Muscle of arm (tissue), 12 donors: ENCODE data around the gene SERPINB6. TPM values are rescaled to one million over a fixed set of nuclear protein-coding genes. Genes with fewer than 3 reads are reported as not detected.
"Not testable (repeated sequence)": the region's sequence is repeated elsewhere in the genome, so short reads cannot be mapped to it uniquely, and the experiment has no call there.

ENCODE experiments used
- DNase-seq: peaks from one replicate; pipeline ENCODE4 v3.0.0-alpha.2; 2013
- polyA plus RNA-seq, 12 donors: library from polyadenylated mRNA; unstranded; fragments of 120-200 nt; gene quantifications; one replicate each; pipeline ENCODE4 v1.2.1, GENCODE V29; 2013; ENCODE audit not compliant: insufficient read length in 12 of 12

SERPINB6 gene
- polyA plus RNA-seq, 12 donors, result 68.8 to 98.2 (median 78.3) TPM; not detected in 1

GRCh38 chr6:2916158-2916925, 55.0 kb downstream of the SERPINB6 start:
- DNase-seq, result no peak

DNA sequence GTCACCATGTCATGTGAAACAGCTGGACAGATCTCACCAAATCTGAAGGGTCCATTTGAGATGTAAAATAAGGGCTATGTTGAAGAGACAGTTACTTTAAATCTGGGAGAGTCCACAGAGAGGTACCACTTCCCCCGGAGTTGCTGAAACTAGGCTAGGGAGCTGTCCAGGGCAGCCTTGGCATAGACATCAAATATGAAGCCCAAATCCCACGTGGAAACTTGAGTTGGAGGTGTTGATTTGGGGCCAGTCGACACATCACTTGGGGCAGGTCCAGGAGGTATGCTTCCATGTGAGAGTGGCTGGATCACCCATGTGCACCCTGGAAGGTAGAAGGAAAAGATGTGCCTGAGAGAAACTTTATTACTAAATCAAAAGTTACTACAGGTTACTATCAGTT, 56.2 kb downstream of the SERPINB6 start:
- DNase-seq, result no peak

GRCh38 chr6:2914318-2914660, 57.1 kb downstream of the SERPINB6 start:
- no peak for DNase-seq

DNA sequence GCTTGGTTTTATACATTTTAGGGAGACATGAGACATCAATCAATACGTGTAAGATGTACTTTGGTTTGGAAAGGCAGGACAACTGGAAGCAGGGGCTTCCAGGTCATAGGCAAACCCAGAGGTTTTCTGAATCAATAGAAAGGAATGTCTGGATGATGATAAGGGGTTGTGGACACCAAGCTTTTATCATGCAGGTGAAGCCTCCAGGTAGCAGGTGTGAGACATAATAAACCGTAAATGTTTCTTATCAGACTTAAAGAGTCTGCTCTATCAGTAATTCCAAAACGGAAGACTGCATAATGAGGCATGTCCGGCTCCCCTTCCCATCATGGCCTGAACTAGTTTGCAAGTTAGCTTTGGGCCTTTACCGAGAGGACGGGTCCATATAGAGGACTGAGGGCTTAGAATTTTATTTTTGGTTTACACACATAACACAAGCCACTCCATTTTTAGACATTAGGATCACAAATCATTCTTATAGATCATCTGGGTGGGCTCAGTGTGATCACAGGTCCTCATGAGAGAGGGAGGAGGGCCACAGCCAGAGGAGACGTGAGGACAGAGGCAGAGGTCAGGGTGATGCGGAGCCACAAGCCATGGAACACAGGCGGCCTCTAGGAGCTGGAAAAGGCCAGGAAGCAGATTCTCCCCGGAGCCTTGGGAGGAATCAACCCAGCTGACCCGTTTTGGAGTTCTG, 57.6 kb downstream of the SERPINB6 start:
- no peak for DNase-seq

- no peak for DNase-seq
Measured at GRCh38 chr6:2911171-2911570, 60.2 kb downstream of the SERPINB6 start.

GRCh38 chr6:2909718-2910117, 61.6 kb downstream of the SERPINB6 start:
- DNase-seq, result no peak

GRCh38 chr6:2909051-2909606, 62.2 kb downstream of the SERPINB6 start:
- DNase-seq, result not testable (repeated sequence)

DNA sequence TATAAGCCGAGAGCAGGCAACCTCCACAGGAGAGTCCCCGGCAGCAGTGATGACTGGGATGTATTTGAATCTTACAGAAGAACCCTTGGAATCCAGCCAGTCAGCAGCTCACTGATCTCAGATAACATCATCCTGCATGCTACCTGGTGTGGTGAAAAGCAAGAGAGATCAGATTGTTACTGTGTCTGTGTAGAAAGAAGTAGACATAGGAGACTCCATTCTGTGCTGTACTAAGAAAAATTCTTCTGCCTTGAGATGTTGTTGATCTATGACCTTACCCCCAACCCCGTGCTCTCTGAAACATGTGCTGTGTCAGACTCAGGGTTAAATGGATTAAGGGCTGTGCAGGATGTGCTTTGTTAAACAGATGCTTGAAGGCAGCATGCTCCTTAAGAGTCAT, 62.9 kb downstream of the SERPINB6 start:
- DNase-seq, result not testable (repeated sequence)

GRCh38 chr6:2903411-2904185, 67.8 kb downstream of the SERPINB6 start:
- DNase-seq, result not testable (repeated sequence)

- DNase-seq, result not testable (repeated sequence)
Measured at GRCh38 chr6:2901645-2902502, 69.5 kb downstream of the SERPINB6 start.

GRCh38 chr6:2900821-2901644, 70.3 kb downstream of the SERPINB6 start:
- peak; percentile 62 for DNase-seq

GRCh38 chr6:2900221-2900807, 71.1 kb downstream of the SERPINB6 start:
- DNase-seq, result no peak

GRCh38 chr6:2899596-2899995, 71.8 kb downstream of the SERPINB6 start:
- DNase-seq, result no peak

Other genes with a start within 250 kb of the SERPINB6 start
- 10 to 100 TPM in 7 of 12 donors, 1 to 10 TPM in 4, not detected in 1; 5.8 to 20.3 (median 11.5) TPM for gene MYLK4, start 220.6 kb downstream of the SERPINB6 start, polyA plus RNA-seq
- gene WRNIP1, start 206.2 kb downstream of the SERPINB6 start, polyA plus RNA-seq, result 10 to 100 TPM in 11 of 12 donors, not detected in 1; 29.0 to 53.8 (median 46.5) TPM
- gene SERPINB1, start 129.7 kb downstream of the SERPINB6 start, polyA plus RNA-seq, result 10 to 100 TPM in 11 of 12 donors, not detected in 1; 10.8 to 26.3 (median 17.8) TPM
- gene SERPINB9, start 68.3 kb downstream of the SERPINB6 start, polyA plus RNA-seq, result 10 to 100 TPM in 1 of 12 donors, 1 to 10 TPM in 10, not detected in 1; 2.2 to 15.5 (median 3.2) TPM
- 10 to 100 TPM in 11 of 12 donors, not detected in 1; 13.9 to 29.6 (median 17.9) TPM for gene NQO2, start 28.3 kb upstream of the SERPINB6 start, polyA plus RNA-seq
- gene RIPK1, start 96.9 kb upstream of the SERPINB6 start, polyA plus RNA-seq, result 10 to 100 TPM in 9 of 12 donors, 1 to 10 TPM in 2, not detected in 1; 8.8 to 23.9 (median 13.1) TPM
- gene BPHL, start 147.1 kb upstream of the SERPINB6 start, polyA plus RNA-seq, result 100 to 1,000 TPM in 1 of 12 donors, 10 to 100 TPM in 11; 27.9 to 875 (median 31.9) TPM
- gene TUBB2A, start 186.0 kb upstream of the SERPINB6 start, polyA plus RNA-seq, result 100 to 1,000 TPM in 1 of 12 donors, 10 to 100 TPM in 10, not detected in 1; 58.0 to 116 (median 77.1) TPM